ENCODE measurements around the gene CIB4.

DNA sequence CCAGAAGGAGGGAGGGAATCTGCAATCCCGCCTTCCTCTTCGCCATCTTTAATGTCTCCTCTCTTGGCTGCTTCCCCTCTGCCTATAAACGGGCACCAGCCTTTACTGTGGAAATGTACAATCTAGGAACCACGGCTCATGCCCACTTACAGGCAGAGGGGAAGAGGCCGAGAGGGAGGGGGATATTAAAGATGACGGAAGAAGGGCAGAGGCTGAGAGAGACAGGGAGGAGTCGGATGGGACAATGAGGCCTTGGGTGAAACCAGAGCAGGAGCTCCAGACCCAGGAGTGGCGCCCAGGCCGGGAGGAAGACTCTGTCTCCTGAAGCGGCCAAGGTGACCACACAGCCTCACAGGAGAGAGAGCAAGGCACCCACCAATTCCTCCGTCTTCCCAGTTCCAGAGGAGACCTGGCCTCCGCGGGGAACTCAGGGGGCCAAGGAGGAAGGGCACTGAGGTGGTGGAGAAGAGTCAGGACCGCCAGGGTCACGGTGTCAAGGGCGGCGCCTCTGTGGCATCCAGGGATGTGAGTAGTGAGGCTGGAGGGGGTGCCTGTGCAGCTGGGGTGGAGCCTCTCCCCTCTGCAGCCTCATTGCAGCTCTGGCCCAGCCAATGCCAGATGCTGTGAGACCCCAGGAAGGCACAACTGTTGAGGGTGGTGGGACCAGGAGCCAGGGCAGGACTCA, 67.8 kb downstream of the CIB4 start:
- TF ChIP-seq CTCF (conservative IDR thresholded peaks at IDR 0.05) = no peak
- TF ChIP-seq EZH2 (IDR thresholded peaks at IDR 0.05; ENCODE audit: low read depth) = no peak

All from PC-9 (cell line).